GM12878 (cell line): ENCODE results near the gene NACA2. TPM values are rescaled to one million over a fixed set of nuclear protein-coding genes. Genes with fewer than 3 reads are reported as not detected.

Experiments used
- ATAC-seq: fragments of 200-7000 bp; cut with Tn5 transposase; 3 replicates; pipeline ENCODE4 v1.9.1; 2020; ENCODE audit warnings: mild to moderate bottlenecking, moderate library complexity
- BruUV-seq: library from RNA; stranded (reverse); fragments of 400-500 nt; replicated peaks from 2 replicates; lab custom pipeline; 2021; lab: Mats Ljungman, UMichigan
- CTCF ChIA-PET: fragments of 300-600 bp; sonication (Branson Sonifier 250); formaldehyde crosslinking; extraction: SDS; loops from one replicate; lab custom pipeline; 2021; ENCODE audit warnings: inconsistent platforms; lab: Yijun Ruan, JAX
- POLR2A ChIA-PET: fragments of 350-600 bp; formaldehyde crosslinking; extraction: SDS; loops from one replicate; lab custom pipeline; 2021; ENCODE audit warnings: inconsistent platforms; lab: Charles Lee
- RAD21 ChIA-PET: fragments of 300-600 bp; sonication (Branson Sonifier 250); formaldehyde crosslinking; loops from one replicate; lab custom pipeline; 2023; ENCODE audit warnings: antibody characterized with exemption; ENCODE audit not compliant: unreplicated experiment; lab: Charles Lee
- SMC1A ChIA-PET: fragments of 300-600 bp; sonication (Branson Sonifier 250); formaldehyde crosslinking; loops from one replicate; lab custom pipeline; 2023; ENCODE audit not compliant: unreplicated experiment, uncharacterized antibody; lab: Charles Lee
- DNase-seq: peaks from one replicate; pipeline ENCODE4 v3.0.0-alpha.2; 2011; ENCODE audit warnings: low read depth, low spot score
- FAIRE-seq: peaks from 3 replicates; lab custom pipeline; 2011; peaks lifted over from hg19 to GRCh38; lab: Jason Lieb, UNC
- H2AFZ ChIP-seq: 2 replicates; pipeline ENCODE4 v1.6.0; 2011; ENCODE audit warnings: low read depth, low read length, control low read depth; ENCODE audit not compliant: control insufficient read depth
- H3K27ac ChIP-seq: 2 replicates; pipeline ENCODE4 v1.5.1; 2011; ENCODE audit warnings: control low read depth; ENCODE audit not compliant: control insufficient read depth, insufficient read depth
- H3K27me3 ChIP-seq, 2 experiments: replicated peaks in 1 of 2; 2 replicates each; pipeline versions ENCODE4 v1.6.0 to v1.6.1; 2011; ENCODE audit warnings: low read length in 1 of 2; ENCODE audit not compliant: control insufficient read depth in 2 of 2, insufficient read depth in 2 of 2
- H3K36me3 ChIP-seq, 2 experiments: 2 replicates each; pipeline ENCODE4 v1.5.1; 2011; ENCODE audit warnings: low read length in 1 of 2; ENCODE audit not compliant: control insufficient read depth in 2 of 2, insufficient read depth in 2 of 2
- H3K4me1 ChIP-seq: 2 replicates; pipeline ENCODE4 v1.6.1; 2011; ENCODE audit warnings: mild to moderate bottlenecking, low read length, moderate library complexity, mixed read lengths; ENCODE audit not compliant: control insufficient read depth, insufficient read depth
- H3K4me2 ChIP-seq: 2 replicates; pipeline ENCODE4 v1.6.0; 2011; ENCODE audit warnings: control low read depth; ENCODE audit not compliant: control insufficient read depth, insufficient read depth
- H3K4me3 ChIP-seq: fragments of 200-600 bp; sonication (generic); 2 replicates; pipeline ENCODE4 v1.5.1; 2016
- H3K79me2 ChIP-seq: 2 replicates; pipeline ENCODE4 v1.6.0; 2011; ENCODE audit warnings: low read length; ENCODE audit not compliant: control insufficient read depth, insufficient read depth
- H3K9ac ChIP-seq: 2 replicates; pipeline ENCODE4 v1.8.0; 2011; ENCODE audit warnings: low read length, control low read depth, mixed read lengths; ENCODE audit not compliant: control insufficient read depth, insufficient read depth
- H3K9me3 ChIP-seq: replicated peaks from 3 replicates; pipeline ENCODE4 v1.5.1; 2011; ENCODE audit warnings: mild to moderate bottlenecking, low read length; ENCODE audit not compliant: control insufficient read depth, insufficient read depth
- H4K20me1 ChIP-seq: 2 replicates; pipeline ENCODE4 v1.6.0; 2011; ENCODE audit not compliant: control insufficient read depth, insufficient read depth
- BRCA1 ChIP-seq: IDR thresholded peaks from 2 replicates; pipeline ENCODE4 v1.6.1; 2011; ENCODE audit warnings: low read depth, low read length, improper control_type of control experiment
- E2F8 ChIP-seq: fragments of 450-650 bp; IDR thresholded peaks from 2 replicates; pipeline ENCODE4 v1.6.1; 2018; ENCODE audit warnings: mild to moderate bottlenecking, low read depth, moderate library complexity; ENCODE audit not compliant: partially characterized antibody
- FOS ChIP-seq: IDR thresholded peaks from 3 replicates; pipeline ENCODE4 v1.6.1; 2011; ENCODE audit warnings: borderline replicate concordance; ENCODE audit not compliant: insufficient read length; ENCODE audit errors: extremely low read depth
- PBX3 ChIP-seq: IDR thresholded peaks from 2 replicates; pipeline ENCODE4 v1.6.1; 2011; ENCODE audit warnings: mild to moderate bottlenecking, low read depth, low read length, moderate library complexity; ENCODE audit not compliant: insufficient replicate concordance
- RELB ChIP-seq: fragments of 450-650 bp; IDR thresholded peaks from 2 replicates; pipeline ENCODE4 v1.6.1; 2017; ENCODE audit warnings: low read depth, mild to moderate bottlenecking, moderate library complexity
- ZBTB11 ChIP-seq: fragments of 450-650 bp; formaldehyde crosslinking; IDR thresholded peaks from 2 replicates; pipeline ENCODE4 v1.5.0; 2022; ENCODE audit warnings: mild to moderate bottlenecking, missing genetic modification characterization
- ZBTB4 ChIP-seq: fragments of 450-650 bp; formaldehyde crosslinking; IDR thresholded peaks from 2 replicates; pipeline ENCODE4 v1.4.0; 2022; ENCODE audit warnings: mild to moderate bottlenecking, moderate library complexity
- whole genome bisulfite sequencing: methylation state at CpG from one replicate; pipeline ENCODE4 v1.1.6; 2016; ENCODE audit warnings: low lambda C conversion rate; ENCODE audit not compliant: insufficient replicate concordance, insufficient coverage; ENCODE audit errors: missing lambda C conversion rate; 5-methylcytosine and 5-hydroxymethylcytosine counted together
- in situ Hi-C: fragments of 300-500 bp; cut with MboI; formaldehyde crosslinking; loops from 9 replicates; pipeline ENCODE4 v1.14.3; 2018; ENCODE audit warnings: mixed read lengths
- intact Hi-C: fragments of 100-400 bp; cut with micrococcal nuclease; formaldehyde crosslinking; loops from one replicate; pipeline ENCODE4 v1.14.2; 2022; ENCODE audit not compliant: unreplicated experiment
- polyA plus RNA-seq, 11 experiments: library from polyadenylated mRNA; depleted of rRNA in 4 of 11; unstranded in 6 of 11; stranded (reverse) in 5 of 11; fragments of >200 nt; fragmentation: Nextera tagmentation in 4 of 11; fragmentation: Illumina TruSeq in 1 of 11; extraction: Ambion mirVana in 4 of 11; extraction: Trizol in 1 of 11; gene quantifications; 1 replicate in 1 of 11; 2 replicates in 10 of 11; pipeline versions ENCODE4 v1.2.1 to v1.2.3, GENCODE V29; 2011 to 2016; ENCODE audit warnings: inconsistent platforms in 2 of 11, missing spikeins in 2 of 11, low read depth in 1 of 11
- total RNA-seq, 4 experiments: library from RNA; depleted of rRNA in 3 of 4; stranded (reverse); fragments of >200 nt in 3 of 4; fragmentation: Illumina TruSeq in 1 of 4; extraction: Trizol in 1 of 4; gene quantifications; 2 replicates each; pipeline versions ENCODE4 v1.2.1 to v1.2.3, GENCODE V29; 2013 to 2021

The NACA2 gene
- total and polyA plus RNA-seq, 10 of the 15 experiments (the other 5 are each of a cell fraction or from before 2014, with no cell fraction given) = 0.16 to 0.68 (median 0.36) TPM; not detected in 4

DNA sequence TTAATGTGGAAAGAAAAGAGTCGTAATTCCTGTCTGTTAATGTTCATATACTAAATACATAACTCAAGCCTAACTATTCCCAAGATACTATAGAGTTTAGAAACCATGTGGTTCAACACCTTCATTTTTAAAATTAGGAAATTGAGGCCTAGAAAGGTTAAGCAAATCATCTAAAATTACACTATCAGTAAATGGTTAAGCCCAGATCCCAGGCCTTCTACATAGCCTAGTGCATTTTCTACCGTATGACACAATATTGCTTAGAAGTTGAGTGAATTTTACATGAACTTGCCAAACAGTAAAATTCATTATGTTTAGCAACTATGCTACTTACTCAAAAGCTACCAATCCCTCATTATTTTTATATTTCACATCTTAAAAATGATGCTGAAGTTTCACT, 6.8 kb downstream of the NACA2 start (continued):
- no peak for TF ChIP-seq ZBTB11 (CRISPR knock-in tag)

- CTCF ChIA-PET = interaction anchor here (0.8 to 1.1 kb wide), 4 partner anchors 9 to 253 kb away, joined by 3 to 5 read pairs (median 3); no protein-coding TSS in a partner anchor
- Histone ChIP-seq H3K4me1 (no peaks in the 10 kb centered on the region), H3K9me3 (no peaks in the 10 kb centered on the region), H3K36me3 (no peaks in the 10 kb centered on the region), H3K4me2 (no peak overlapping the region), H3K27me3 (no peaks in the 10 kb centered on the region), H4K20me1 (no peaks in the 10 kb centered on the region), H2AFZ (no peak overlapping the region), H3K27ac (no peak overlapping the region), H3K9ac (no peak overlapping the region), H3K79me2 (no peaks in the 10 kb centered on the region), H3K4me3 (no peak overlapping the region)
- RAD21 ChIA-PET = interaction anchor here (1.0 to 1.7 kb wide), 2 partner anchors 172 to 526 kb away, joined by 4 to 6 read pairs; no protein-coding TSS in a partner anchor
- DNase-seq (no peak), ATAC-seq (no peak), FAIRE-seq (no peak)
- BruUV-seq = no TSS peak
- intact Hi-C loops (no loop called here), in situ Hi-C loops (no loop called here)
- POLR2A ChIA-PET = no interaction called here
- SMC1A ChIA-PET = interaction anchor here (0.7 to 1.4 kb wide), 2 partner anchors 34 to 253 kb away, joined by 3 to 4 read pairs; no protein-coding TSS in a partner anchor
- 50% methylated on average over 4 of the region's 4 CpGs for WGBS
- no peak for TF ChIP-seq RELB
- TF ChIP-seq BRCA1 = no peak
- no peak for TF ChIP-seq FOS
- TF ChIP-seq E2F8 = no peak
- no peak for TF ChIP-seq PBX3
- no peak for TF ChIP-seq ZBTB4 (CRISPR knock-in tag)
These were observed 7.3 kb downstream of the NACA2 start for GRCh38 chr17:61583660-61584264.
